ENCODE data around the gene CROCC2. TPM values are rescaled to one million over a fixed set of nuclear protein-coding genes. Genes with fewer than 3 reads are reported as not detected.

Gene CROCC2
- total RNA-seq, 1 donor from 2014 or later: not detected

DNA sequence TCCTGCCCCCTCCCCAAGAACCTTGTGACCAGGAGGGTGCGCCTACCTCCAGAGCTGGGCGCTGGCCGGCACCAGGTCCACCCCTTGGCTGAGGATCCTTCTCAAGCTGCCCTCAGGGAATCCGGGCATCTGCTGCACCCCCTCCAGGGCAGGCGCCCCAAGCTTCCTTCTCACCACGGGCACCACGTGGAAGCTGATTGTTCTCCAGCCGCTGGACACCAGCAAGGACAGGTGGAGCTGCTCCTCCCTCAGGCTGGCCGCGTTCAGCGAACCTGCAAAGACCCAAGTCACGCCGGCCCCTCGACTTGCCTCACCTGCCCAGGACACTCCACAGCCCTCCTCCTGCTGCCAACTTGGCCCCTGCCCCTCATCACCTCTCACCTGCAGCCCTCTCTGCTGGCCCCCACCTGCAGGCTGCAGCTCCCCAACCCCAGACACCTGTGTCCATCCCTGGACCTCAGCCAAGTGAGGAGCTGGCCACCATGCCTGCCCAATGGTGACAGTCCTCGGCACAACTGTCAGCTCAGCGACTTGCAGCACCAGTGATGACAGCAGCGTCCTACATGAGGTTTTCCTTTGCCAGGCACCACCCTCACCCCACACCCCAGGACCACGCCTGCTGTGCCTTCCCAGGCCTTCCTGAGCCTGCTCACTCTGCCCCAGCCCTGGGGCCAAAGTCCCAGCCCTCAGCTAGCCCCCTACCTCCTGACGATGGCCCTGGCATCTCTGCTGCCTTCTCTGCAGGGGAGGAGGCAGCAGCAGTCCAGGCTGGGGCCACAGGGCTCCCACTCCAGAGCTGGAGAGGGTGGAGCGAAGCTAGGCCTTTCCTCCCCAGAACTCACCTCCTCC is 14.4 kb upstream of the CROCC2 start:
- DNase-seq (ENCODE audit: extremely low read depth, low read depth, low spot score): no peak

DNA sequence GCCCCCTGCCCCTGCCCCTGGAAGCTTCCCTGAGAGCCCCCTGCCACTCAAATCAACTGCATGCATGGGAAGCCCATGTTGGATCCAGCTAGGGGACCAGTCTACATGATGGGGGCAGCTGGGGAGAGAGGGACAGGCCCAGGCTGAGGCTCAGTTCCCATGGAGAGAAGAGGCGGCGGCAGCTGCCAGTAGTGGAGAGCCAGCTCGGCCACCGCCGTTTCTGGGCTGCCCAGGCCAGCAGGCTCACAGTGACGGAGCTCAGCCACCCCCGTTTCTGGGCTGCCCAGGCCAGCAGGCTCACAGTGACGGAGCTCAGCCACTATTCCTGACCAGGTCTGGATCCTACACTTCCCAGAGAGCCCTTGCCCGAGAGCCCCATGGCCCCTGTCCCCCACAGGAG is 13.8 kb upstream of the CROCC2 start:
- DNase-seq (ENCODE audit: extremely low read depth, low read depth, low spot score): no peak

DNA sequence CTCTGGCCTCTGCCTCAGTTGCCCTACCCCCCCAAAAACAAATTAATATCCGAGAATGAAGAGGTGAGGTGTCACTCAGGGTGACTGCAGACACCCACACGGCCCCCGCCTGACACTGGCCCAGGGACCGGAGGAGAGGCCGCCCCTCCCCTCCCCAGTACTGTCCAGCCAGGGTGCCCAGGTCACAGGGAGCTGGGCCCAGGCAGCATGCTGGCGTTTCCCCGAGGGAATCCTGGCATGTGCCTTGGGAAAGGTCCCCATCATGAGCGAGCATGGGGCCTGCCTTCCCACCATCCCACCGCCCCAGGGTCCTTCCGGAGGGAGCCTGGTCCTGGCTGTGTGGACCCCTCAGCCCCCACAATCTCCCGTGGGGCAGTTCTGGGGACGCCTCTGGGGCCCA is 13.2 kb upstream of the CROCC2 start:
- DNase-seq (ENCODE audit: extremely low read depth, low read depth, low spot score): no peak

DNA sequence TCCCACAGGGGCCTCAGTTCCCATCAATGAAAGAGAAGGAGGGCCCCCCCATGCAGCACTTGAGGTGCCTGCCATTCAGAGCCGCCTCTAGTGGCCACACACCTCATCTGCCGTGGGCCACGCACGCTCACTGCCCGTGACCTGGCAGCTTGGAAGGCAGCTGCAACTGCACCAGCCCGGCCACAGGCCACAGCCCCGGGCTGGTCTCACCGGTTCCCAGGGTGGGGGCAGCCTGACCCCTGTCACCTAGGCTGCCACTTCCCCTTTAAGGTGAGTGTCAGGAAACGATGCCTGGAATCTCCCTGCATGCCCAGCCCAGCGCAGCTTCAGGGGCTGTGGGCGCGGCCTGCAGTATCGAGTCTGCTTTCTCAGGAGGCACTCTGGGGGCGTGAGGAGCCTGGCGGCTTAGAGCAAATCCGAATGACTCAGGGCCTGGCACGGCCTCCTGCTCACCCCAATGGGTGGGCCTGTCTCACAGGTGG is 12.7 kb upstream of the CROCC2 start:
- no peak for DNase-seq (ENCODE audit: extremely low read depth, low read depth, low spot score)

DNA sequence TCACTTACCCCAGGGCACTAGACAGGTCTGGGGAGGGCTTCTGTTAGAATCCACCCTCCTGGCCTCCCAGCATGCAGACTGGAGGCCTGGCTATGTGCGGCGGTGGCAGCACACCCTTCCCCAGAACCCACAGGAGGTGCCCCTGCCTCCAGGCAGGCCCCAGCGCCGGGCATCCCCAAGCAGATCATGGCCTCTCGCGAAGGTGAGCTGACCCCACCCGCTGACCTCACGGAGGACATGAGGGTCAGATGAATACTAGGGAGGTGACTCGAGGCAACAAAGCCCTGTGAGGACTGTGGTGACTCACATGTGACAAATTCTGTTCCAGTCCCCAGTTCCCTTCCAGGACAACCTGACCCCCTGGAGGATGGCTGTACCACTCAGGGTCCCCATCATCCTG is 12.1 kb upstream of the CROCC2 start:
- DNase-seq (ENCODE audit: extremely low read depth, low read depth, low spot score): no peak

DNA sequence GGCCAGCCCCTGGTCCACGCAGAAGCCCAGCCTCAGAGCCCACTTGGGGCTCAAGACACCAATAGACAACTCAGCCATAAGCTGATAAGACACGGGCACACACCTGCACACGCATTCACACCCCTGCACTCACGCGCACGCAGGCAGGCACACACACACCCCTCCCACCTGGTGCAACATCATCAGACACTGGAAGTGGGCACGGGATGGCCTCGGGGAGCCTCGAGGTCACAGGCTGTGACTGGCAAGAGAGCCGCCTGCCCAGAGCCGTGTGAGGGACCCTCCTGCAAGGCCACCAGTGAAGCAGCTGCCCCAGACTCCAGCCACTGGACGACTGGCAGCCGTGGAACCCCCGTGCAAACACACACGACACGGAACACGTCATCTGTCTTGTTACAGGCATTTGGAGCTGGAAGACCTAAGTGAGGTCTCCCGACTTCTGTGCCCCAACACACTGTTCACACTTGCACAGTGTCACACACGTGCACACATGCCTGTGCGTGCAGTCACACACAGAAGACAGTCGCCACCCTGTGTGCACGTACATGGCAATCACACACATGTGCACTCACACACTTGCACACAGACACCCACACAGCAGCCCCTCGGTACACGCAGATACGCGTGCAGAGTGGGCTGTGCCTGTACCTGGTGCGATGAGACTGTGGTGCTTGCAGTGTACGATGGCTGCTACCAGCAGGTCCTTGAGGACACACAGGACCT is 11.1 kb upstream of the CROCC2 start:
- no peak for DNase-seq (ENCODE audit: extremely low read depth, low read depth, low spot score)

DNA sequence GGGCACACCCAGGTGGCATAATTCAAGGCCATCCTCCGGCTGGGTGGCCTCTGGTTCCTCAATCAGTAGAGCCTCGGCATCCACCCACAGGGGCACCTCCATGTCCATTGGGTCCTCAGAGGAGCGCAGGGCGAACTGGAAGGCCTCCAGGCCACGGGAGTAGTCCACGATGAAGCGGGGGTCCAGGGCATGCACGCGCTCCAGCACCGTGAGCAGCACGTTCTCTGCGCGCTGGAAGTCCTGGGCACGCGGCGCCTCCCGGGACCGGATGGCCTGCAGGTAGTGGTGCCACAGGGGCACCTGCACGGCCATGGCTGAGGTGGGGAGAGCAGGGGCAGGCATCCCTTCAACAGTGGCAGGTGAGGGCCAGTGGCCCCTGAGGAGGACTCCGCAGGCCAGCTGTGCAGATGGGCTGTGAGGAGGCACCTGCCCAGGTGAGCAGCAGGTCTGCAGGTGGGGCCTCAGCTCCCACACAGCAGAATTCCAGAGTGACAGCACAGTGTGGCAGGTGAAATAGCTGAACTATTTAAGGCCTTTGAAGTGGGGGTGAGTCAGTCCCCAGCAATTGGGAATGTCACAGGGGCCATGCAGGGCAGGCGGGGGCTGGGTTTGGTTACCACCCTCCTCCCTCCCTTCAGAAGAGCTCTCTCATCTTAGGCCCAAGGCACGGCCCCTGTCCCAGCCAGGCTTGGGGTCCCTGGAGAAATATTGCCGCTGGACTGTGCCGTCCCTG is 10.3 kb upstream of the CROCC2 start, which contains the start of gene MAB21L4:
MAB21L4 (minus strand) TSS at position 501 of the 733 bp plus-strand sequence; CDS start at position 342, 159 bp downstream.
- DNase-seq (ENCODE audit: extremely low read depth, low read depth, low spot score): no peak

DNA sequence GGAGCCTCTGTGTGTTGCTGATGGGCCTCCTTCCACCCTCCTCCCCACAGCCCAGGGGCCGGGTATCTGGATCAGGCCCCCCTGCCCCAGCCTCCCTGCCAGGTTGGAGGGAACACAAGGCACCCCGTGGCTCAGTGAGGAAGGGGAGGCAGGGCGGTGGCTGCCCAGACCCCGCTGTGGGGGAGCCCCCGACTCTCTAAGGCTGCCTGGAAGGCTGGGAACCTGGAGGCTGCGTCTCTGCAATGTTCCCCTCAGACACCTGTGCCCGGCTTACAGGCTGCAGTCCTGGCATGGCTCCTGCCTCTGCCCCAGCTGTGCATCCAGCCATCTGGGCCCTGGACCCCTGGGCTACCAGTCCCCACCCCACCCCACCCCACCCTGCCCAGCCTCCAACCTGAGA is 9.7 kb upstream of the CROCC2 start:
- DNase-seq (ENCODE audit: extremely low read depth, low read depth, low spot score): no peak

DNA sequence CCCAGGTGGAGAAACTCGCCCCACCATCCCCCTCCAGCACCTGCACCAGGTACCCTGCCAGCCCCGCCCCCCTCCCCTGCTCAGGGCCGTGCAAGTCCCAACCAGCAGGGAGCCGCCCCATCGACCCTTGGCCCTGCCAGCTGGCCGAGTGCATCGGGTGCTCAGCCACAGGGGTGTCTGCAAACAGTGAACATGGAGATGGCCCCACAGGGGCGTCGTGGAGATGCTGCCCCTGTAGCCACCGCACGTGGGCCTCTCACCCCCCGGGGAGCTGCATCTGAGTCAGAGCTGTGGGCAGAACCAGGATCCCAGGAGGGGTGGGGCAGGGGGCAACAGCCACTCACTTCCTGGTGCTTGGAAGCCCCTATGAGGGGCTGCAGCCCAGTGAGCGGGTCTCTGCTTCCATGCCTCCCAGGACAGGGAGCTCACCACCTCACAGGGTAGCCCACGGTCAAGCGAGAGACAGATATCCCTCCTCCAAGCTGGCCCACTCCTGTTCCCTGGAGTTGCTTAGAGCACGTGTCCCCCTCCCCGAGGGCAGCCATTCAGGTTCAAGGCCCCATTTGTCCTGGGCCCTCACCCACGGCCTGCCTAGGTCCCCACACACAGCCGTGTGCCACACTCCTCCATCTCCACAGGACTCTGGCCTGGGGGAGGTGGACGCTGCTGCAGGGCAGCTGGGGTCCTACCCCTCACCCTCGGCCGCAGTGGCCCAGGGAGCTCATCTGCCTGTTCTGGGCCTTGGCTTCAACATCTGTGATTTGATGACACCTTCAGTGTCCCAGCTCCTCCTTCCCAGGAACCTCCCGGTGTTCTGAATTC is 9.1 kb upstream of the CROCC2 start:
- no peak for DNase-seq (ENCODE audit: extremely low read depth, low read depth, low spot score)

DNA sequence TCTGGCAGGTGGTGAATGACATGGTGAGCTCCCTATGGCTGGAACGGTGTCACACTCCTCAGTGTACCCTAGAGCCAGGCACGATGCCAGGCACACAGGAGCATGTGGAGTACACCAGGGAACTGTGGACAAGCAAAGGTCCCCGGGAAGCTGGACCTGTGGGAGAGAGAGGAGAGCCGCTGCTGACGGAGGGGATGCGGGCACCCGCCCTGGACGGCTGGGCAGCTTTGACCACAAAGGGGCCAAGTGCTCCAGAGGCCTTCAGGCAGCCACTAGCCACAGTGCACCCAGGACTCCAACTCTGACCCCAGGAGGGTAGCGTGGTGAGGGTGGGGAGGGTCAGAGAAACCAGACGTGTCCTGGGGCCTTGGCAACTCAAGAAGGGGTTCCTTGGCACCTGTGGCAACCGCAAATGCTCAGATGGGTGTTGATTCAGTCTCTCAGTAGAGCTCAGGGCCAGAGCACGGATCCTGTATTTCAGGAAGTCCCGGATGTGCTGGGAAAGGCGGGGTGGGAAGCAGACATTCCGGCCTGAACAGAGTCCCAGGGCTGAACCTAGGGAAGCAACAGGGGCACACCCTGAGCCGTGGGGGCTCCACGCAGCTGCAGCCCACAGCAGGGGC is 7.9 kb upstream of the CROCC2 start:
- DNase-seq (ENCODE audit: extremely low read depth, low read depth, low spot score): no peak

DNA sequence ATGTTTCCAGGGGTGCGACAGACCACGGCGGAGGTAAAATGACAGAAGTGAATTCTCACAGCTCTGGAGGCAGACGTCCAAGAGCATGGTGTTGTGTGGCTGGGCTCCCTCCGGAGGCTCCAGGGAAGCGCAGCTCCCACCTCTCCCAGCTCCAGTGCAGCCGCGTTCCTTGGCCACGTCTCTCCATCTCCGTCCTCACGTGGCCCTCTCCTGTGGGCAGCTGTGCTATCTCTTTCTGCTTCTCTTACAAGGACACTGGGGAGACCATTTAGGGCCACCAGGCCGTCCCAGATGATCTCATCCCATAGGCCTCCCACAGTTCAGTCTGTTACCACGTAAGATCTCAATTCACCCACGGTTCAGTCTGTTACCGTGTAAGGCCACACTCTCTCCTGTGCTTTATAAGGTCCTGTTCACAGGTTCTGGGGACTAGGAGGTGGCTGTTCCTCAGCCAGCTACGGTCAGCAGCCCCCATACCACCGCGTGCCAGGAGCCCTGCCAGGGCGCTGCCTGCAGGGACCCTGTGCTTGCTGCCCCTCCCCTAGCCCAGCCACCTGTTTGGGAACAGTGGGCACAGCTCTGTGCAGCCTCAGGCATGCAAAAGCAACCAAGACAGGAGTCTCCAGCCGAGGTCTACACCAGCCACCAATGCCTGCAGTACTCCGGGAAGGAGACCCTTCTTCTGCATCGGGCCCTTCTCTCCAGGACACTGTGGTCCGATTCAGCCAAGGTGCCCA is 7.2 kb upstream of the CROCC2 start:
- no peak for DNase-seq (ENCODE audit: extremely low read depth, low read depth, low spot score)

DNA sequence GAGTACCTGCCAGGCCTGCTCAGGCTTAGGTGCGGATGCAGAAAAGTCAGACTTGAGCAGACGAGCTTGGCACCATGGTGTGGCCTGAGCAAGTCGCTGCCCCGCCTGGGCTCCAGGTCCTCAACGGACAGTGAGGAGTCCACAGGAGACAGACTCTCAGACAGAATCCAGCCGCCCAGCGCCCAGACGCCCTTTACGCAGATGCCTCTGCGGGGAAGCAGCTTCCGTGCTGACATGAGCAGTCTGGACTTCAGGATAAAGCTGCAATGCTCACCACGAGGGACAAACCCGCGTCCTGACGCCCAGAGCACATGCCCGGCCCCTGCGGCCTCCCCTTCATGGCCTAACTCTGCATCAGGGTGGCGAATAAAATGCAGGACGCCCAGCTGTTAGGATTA is 6.7 kb upstream of the CROCC2 start:
- no peak for DNase-seq (ENCODE audit: extremely low read depth, low read depth, low spot score)

DNA sequence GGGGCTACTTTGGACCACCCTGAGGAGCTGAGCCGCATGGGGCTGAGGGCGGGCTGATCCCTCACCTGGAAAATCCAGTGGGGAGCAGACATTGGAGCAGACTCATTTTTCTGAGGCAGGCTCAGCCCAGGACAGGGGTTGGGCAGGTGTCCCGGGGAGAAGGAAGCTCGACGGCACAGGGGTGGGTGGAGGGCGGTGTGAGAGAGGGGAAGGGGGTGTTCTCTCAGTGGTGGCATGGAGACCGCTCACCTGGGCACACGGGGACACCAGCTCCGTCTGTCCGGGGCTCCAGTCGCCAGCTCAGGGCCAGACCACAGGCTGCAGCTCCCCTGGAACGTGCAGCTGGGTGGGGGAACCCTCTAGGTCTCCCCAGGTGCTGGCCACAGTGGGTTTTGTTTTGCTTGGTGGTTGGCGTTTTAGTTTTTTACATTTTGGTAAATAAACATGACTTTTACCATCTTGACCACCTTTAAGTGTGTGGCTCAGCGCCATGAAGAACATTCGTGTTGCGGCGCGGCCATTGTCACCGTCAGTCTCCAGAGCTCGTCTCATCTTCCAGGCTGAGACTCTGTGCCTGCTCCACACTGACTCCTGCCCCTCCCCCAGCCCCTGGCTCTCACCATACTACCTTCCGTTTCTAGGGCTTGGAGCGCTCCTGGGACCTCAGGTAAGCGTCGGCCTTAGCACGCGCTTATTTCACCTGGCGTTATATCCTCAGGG is 5.8 kb upstream of the CROCC2 start:
- no peak for DNase-seq (ENCODE audit: extremely low read depth, low read depth, low spot score)

DNA sequence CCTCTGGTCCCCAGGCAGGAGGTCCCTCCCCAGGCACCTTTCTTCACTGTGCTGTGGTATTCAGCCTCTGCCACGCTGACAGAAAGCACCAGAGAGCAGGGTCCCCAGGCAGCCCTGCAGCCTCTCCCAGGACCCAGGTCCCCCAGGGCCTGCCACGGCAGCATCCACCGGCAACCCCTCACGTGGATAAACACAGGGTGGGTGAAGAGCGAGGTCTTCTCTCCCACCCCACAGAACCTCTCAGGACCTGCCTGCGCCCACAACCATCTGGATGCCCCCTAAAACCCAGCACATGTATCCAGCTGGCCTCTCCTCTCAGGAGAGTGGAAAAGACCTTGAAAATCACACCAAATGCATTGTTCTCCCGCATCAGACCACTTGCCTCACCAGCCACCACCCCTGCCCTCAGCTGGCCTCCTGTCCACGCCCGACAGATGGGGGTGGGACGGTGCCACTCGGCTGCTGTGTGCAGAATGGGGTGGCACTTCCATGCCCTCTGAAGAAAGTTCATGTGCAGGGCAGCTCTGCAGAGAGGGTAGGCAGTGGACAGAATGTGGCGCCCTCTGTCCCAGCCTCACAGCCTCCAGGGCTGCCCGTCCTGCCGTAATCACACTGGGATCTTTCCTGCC is 4.0 kb upstream of the CROCC2 start:
- no peak for DNase-seq (ENCODE audit: extremely low read depth, low read depth, low spot score)

DNA sequence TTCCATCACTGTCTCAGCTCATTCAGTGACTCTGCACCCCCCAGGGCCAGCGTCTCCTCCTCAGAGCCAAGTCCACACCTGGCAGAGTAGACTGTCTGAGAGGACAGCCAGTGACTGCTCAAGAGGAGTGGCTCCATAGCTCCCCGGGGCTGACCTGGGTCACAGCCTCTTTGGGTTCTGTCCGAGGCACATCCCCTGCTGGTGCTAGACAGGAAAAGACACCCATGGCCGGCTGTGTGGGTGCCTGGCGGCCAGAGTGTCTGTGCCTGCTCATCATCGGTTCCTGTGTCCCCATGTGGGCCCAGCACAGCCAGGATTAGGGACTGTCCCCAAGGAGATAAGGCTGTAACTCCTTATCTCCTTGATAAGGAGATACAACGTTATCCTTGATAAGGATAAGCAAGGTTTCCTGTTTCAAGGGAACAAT is 3.5 kb upstream of the CROCC2 start:
- DNase-seq (ENCODE audit: extremely low read depth, low read depth, low spot score): no peak

DNA sequence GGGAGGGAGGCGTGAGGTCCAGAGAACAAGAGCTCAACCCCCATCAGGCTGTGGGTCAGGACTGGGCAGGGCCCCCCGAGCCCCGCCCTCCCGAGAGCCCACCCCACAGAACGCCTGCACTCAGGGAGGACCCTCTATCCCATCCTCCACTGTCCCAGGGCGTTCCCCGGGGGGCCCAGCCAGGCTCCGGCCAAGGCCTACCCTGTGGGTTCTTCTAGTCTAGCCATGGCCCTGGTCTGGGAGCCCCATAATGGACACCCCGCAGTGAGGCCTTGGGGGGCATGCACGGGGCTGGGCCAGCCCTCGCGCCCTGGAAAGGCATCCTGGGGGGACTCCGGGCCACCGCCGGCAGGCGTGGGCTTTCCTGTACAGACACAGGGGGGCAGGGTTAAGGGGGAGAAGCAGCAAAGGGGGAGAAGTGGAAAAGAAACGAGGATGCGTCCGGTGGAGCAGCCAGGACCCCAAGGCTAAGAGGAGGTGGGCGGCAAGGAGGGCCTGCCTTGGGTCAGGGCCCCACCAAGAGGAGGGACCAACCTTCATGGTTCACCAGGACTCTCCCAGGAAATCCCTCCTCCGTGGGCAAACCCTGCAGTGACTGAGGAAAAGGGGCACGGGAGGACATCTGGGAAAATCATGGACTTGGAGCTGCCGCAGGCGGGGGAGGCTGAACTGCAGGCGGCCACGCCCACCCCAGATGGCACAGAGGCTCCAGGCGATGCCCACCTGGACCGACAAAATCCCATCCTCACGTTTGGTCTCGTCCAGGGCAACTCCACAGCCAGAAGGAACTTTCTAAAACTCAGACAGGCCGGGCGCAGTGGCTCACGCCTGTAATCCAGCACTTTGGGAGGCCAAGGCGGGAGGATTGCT is 2.7 kb upstream of the CROCC2 start:
- no peak for DNase-seq (ENCODE audit: extremely low read depth, low read depth, low spot score)
